ENCODE results near the gene MITF. TPM values are rescaled to one million over a fixed set of nuclear protein-coding genes. Genes with fewer than 3 reads are reported as not detected.
A peak's percentile ranks its signal among the peaks of the same experiment; 100 is the strongest.
"Not testable (repeated sequence)": the region's sequence is repeated elsewhere in the genome, so short reads cannot be mapped to it uniquely, and the experiment has no call there.

MITF gene
- total RNA-seq, 2 experiments from 2014 or later, result not detected

- H2AFZ ChIP-seq (ENCODE audit: low read length); H4K20me1 ChIP-seq (ENCODE audit: insufficient read depth, low read length); DNase-seq (ENCODE audit: low spot score); H3K4me3 ChIP-seq (ENCODE audit: low read depth, low read length, poor library complexity, severe bottlenecking); H3K79me2 ChIP-seq (ENCODE audit: insufficient read depth, low read depth, low read length); CTCF ChIA-PET (ENCODE audit: unreplicated experiment); POLR2A ChIA-PET; intact Hi-C loops (cut with micrococcal nuclease; ENCODE audit: unreplicated experiment); H3K9me3 ChIP-seq (ENCODE audit: low read length); H3K36me3 ChIP-seq (ENCODE audit: insufficient read depth, low read length); H3K4me2 ChIP-seq (ENCODE audit: low read length); H3K4me1 ChIP-seq (ENCODE audit: insufficient read depth, low read length, poor library complexity, severe bottlenecking); BruUV-seq (replicated peaks); H3K9me2 ChIP-seq (ENCODE audit: insufficient read depth, low read length); H3K27ac ChIP-seq (ENCODE audit: low read depth, low read length, poor library complexity, severe bottlenecking): not testable (repeated sequence)
- TF ChIP-seq CTCF (conservative IDR thresholded peaks at IDR 0.05; ENCODE audit: low read length), result peak; percentile 49; the same call in 1 of the 2 replicates
Measured at GRCh38 chr3:69920009-69920408, 180.7 kb downstream of the MITF start.

- no peaks in the 10 kb centered on the region for H3K9me2 ChIP-seq (ENCODE audit: insufficient read depth, low read length)
- H4K20me1 ChIP-seq (ENCODE audit: insufficient read depth, low read length), result no peaks in the 10 kb centered on the region
- no peaks in the 10 kb centered on the region for H3K36me3 ChIP-seq (ENCODE audit: insufficient read depth, low read length)
- H3K9me3 ChIP-seq (ENCODE audit: low read length), result no peaks in the 10 kb centered on the region
- no peak for TF ChIP-seq EZH2phosphoT487 (IDR thresholded peaks at IDR 0.05; ENCODE audit: borderline replicate concordance, low read depth, low read length)
- no peak for TF ChIP-seq CTCF (conservative IDR thresholded peaks at IDR 0.05; ENCODE audit: low read length)
- H3K79me2 ChIP-seq (ENCODE audit: insufficient read depth, low read depth, low read length), result no peaks in the 10 kb centered on the region
- CTCF ChIA-PET (ENCODE audit: unreplicated experiment), result no interaction called here
- no peak overlapping the region for H3K27ac ChIP-seq (ENCODE audit: low read depth, low read length, poor library complexity, severe bottlenecking)
- no peak overlapping the region for H3K4me3 ChIP-seq (ENCODE audit: low read depth, low read length, poor library complexity, severe bottlenecking)
- BruUV-seq (replicated peaks), result no TSS peak
- no peaks in the 10 kb centered on the region for H3K4me1 ChIP-seq (ENCODE audit: insufficient read depth, low read length, poor library complexity, severe bottlenecking)
- no peak overlapping the region for H3K4me2 ChIP-seq (ENCODE audit: low read length)
- DNase-seq (ENCODE audit: low spot score), result no peak
- POLR2A ChIA-PET, result no interaction called here
- H2AFZ ChIP-seq (ENCODE audit: low read length), result no peak overlapping the region
- intact Hi-C loops (cut with micrococcal nuclease; ENCODE audit: unreplicated experiment), result no loop called here
Measured at GRCh38 chr3:69921651-69922050, 182.4 kb downstream of the MITF start.

DNA sequence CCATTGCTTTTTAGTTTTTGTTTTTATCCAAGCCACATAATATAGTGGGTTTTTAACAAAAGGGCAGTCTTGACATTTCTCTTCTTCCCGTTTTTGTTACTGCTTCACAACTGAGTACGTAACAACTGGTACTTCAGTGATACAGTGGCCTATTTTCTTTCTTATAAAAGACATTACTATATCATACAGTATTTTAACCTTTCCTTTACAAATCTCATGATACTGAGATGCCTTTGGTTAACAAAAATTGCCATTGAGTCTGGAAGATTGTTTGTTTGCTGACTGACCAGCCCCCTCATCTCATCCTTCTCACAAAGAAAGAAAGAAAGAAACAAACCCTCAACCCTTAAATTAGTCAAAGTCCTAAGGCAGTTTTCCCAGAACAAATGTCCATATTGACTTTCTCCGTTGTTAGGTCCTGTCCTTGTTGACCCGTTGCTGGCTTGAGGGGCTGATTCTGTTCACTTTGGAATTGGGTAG, 183.3 kb downstream of the MITF start:
- ChIA-PET POLR2A (no interaction called here), CTCF (ENCODE audit: unreplicated experiment) (no interaction called here)
- Histone ChIP-seq H3K79me2 (ENCODE audit: insufficient read depth, low read depth, low read length) (no peaks in the 10 kb centered on the region), H3K27ac (ENCODE audit: low read depth, low read length, poor library complexity, severe bottlenecking) (no peak overlapping the region), H3K36me3 (ENCODE audit: insufficient read depth, low read length) (no peaks in the 10 kb centered on the region), H2AFZ (ENCODE audit: low read length) (no peak overlapping the region), H3K9me2 (ENCODE audit: insufficient read depth, low read length) (no peaks in the 10 kb centered on the region), H4K20me1 (ENCODE audit: insufficient read depth, low read length) (no peaks in the 10 kb centered on the region), H3K4me3 (ENCODE audit: low read depth, low read length, poor library complexity, severe bottlenecking) (no peak overlapping the region), H3K9me3 (ENCODE audit: low read length) (no peaks in the 10 kb centered on the region), H3K4me2 (ENCODE audit: low read length) (no peak overlapping the region), H3K4me1 (ENCODE audit: insufficient read depth, low read length, poor library complexity, severe bottlenecking) (no peaks in the 10 kb centered on the region)
- TF ChIP-seq CTCF (conservative IDR thresholded peaks at IDR 0.05; ENCODE audit: low read length) (no peak), EZH2phosphoT487 (IDR thresholded peaks at IDR 0.05; ENCODE audit: borderline replicate concordance, low read depth, low read length) (no peak)
- intact Hi-C loops (cut with micrococcal nuclease; ENCODE audit: unreplicated experiment), result no loop called here
- DNase-seq (ENCODE audit: low spot score), result no peak
- BruUV-seq (replicated peaks), result no TSS peak
